CD4-positive, alpha-beta T cell treated with Interferon alpha-2 for 1 hour (primary cell): ENCODE data around the gene ROR1.

Experiments
- DNase-seq, 2 donors: peaks; one replicate each; pipeline ENCODE4 v3.0.0-alpha.2; 2020 to 2022

The ROR1 gene

GRCh38 chr1:64162804-64163203 lies 389.0 kb downstream of the ROR1 start:
- DNase-seq = no peak

- no peak for DNase-seq
Observed at GRCh38 chr1:64163431-64163830, 389.6 kb downstream of the ROR1 start.

GRCh38 chr1:64163970-64164369 lies 390.2 kb downstream of the ROR1 start:
- DNase-seq = no peak

- DNase-seq = no peak
Observed at GRCh38 chr1:64166629-64167028, 392.8 kb downstream of the ROR1 start.

- DNase-seq = no peak
Observed at GRCh38 chr1:64167176-64167575, 393.4 kb downstream of the ROR1 start.

- no peak for DNase-seq
Observed at GRCh38 chr1:64171246-64171645, 397.4 kb downstream of the ROR1 start.

- DNase-seq = no peak
Observed at GRCh38 chr1:64171797-64172281, 398.0 kb downstream of the ROR1 start.

GRCh38 chr1:64172458-64172983 lies 398.7 kb downstream of the ROR1 start:
- no peak for DNase-seq

GRCh38 chr1:64173336-64173940 lies 399.6 kb downstream of the ROR1 start:
- DNase-seq = no peak

- no peak for DNase-seq
Observed at GRCh38 chr1:64175639-64176038, 401.8 kb downstream of the ROR1 start.

GRCh38 chr1:64176659-64177058 lies 402.8 kb downstream of the ROR1 start:
- DNase-seq = no peak

- DNase-seq = no peak
Observed at GRCh38 chr1:64179588-64179987, 405.8 kb downstream of the ROR1 start.

- no peak for DNase-seq
Observed at GRCh38 chr1:64182207-64182606, 408.4 kb downstream of the ROR1 start.

- no peak for DNase-seq
Observed at GRCh38 chr1:64183395-64184002, 409.7 kb downstream of the ROR1 start.

GRCh38 chr1:64184003-64184440 lies 410.2 kb downstream of the ROR1 start:
- DNase-seq = no peak

- no peak for DNase-seq
Observed at GRCh38 chr1:64186138-64186897, 412.5 kb downstream of the ROR1 start.

GRCh38 chr1:64186898-64187280 lies 413.1 kb downstream of the ROR1 start:
- DNase-seq = no peak

- DNase-seq = no peak
Observed at GRCh38 chr1:64187646-64188045, 413.8 kb downstream of the ROR1 start.

- no peak for DNase-seq
Observed at GRCh38 chr1:64192290-64192689, 418.5 kb downstream of the ROR1 start.

GRCh38 chr1:64194168-64195080 lies 420.6 kb downstream of the ROR1 start:
- DNase-seq = no peak

- no peak for DNase-seq
Observed at GRCh38 chr1:64195081-64195395, 421.2 kb downstream of the ROR1 start.

GRCh38 chr1:64196074-64196870 lies 422.5 kb downstream of the ROR1 start:
- DNase-seq = no peak
